Karpas-422 (cell line): ENCODE measurements around the gene PNCK. TPM values are rescaled to one million over a fixed set of nuclear protein-coding genes. Genes with fewer than 3 reads are reported as not detected.
"Not testable (repeated sequence)": the region's sequence is repeated elsewhere in the genome, so short reads cannot be mapped to it uniquely, and the experiment has no call there.

Source experiments
- DNase-seq: peaks from one replicate; pipeline ENCODE4 v3.0.0-alpha.2; 2015
- H2AFZ ChIP-seq: fragments of 200-600 bp; sonication (generic); 2 replicates; pipeline ENCODE4 v1.6.1; 2014; ENCODE audit warnings: antibody characterized with exemption, low read length, mixed read lengths
- H3K27ac ChIP-seq: fragments of 200-600 bp; sonication (generic); 2 replicates; pipeline ENCODE4 v1.5.1; 2014; ENCODE audit warnings: mild to moderate bottlenecking, low read length, moderate library complexity
- H3K27me3 ChIP-seq: fragments of 200-600 bp; sonication (generic); 2 replicates; pipeline ENCODE4 v1.6.1; 2014; ENCODE audit warnings: low read length, mixed read lengths
- H3K36me3 ChIP-seq: fragments of 200-600 bp; sonication (generic); 2 replicates; pipeline ENCODE4 v1.6.1; 2014; ENCODE audit warnings: low read length, mixed read lengths; ENCODE audit not compliant: insufficient read depth
- H3K4me1 ChIP-seq: fragments of 200-600 bp; sonication (generic); 2 replicates; pipeline ENCODE4 v1.6.1; 2014; ENCODE audit warnings: mild to moderate bottlenecking, low read length, mixed read lengths
- H3K4me2 ChIP-seq: fragments of 200-600 bp; sonication (generic); 2 replicates; pipeline ENCODE4 v1.6.1; 2014; ENCODE audit warnings: low read length, low read depth, mild to moderate bottlenecking; ENCODE audit not compliant: poor library complexity, severe bottlenecking
- H3K4me3 ChIP-seq: fragments of 200-600 bp; sonication (generic); 2 replicates; pipeline ENCODE4 v1.5.1; 2014; ENCODE audit warnings: mild to moderate bottlenecking, antibody characterized with exemption, low read length, mixed read lengths
- H3K79me2 ChIP-seq: fragments of 200-600 bp; sonication (generic); 2 replicates; pipeline ENCODE4 v1.6.1; 2014; ENCODE audit warnings: mild to moderate bottlenecking, low read length, mixed read lengths
- H3K9ac ChIP-seq: fragments of 200-600 bp; sonication (generic); 2 replicates; pipeline ENCODE4 v1.6.0; 2014; ENCODE audit warnings: low read length
- H3K9me2 ChIP-seq: fragments of 200-600 bp; sonication (generic), shearing (Covaris generic); replicated peaks from 2 replicates; pipeline ENCODE4 v1.6.0; 2014; ENCODE audit warnings: mild to moderate bottlenecking, low read length, moderate library complexity; ENCODE audit not compliant: insufficient read depth
- H3K9me3 ChIP-seq: fragments of 300-700, 200-600 bp; sonication (generic); 2 replicates; pipeline ENCODE4 v1.6.1; 2014; ENCODE audit warnings: low read length, mixed read lengths
- H4K20me1 ChIP-seq: fragments of 200-600 bp; sonication (generic); 2 replicates; pipeline ENCODE4 v1.6.1; 2014; ENCODE audit warnings: mild to moderate bottlenecking, antibody characterized with exemption, low read length, low read depth; ENCODE audit not compliant: insufficient read depth
- total RNA-seq: library from RNA; depleted of rRNA; stranded (reverse); fragments of >200 nt; shearing (Covaris generic); gene quantifications from 2 replicates; pipeline ENCODE4 v1.2.3, GENCODE V29; 2014; ENCODE audit warnings: low replicate concordance

PNCK gene
- total RNA-seq, 1 experiment from 2014 or later: not detected

DNA sequence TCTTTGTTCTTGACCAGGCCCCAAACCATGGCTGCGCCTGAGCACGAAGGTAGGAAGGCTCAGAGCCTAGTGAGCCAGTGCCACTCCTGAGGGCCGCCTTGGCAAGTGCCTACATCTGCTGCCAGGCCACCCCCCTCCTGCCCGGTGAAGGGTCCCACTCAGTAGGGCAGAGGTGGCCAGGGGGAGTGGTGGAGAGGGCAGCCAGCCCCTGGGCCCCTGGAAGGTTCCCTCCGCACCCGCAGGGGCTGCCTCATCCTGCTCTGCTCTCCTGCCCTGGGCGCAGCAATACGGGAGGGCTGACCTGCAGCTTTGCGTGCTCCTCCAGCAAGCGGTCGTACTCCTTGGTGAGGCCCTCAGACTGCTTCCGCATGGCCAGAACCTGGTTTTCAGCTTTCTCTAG is 28.1 kb upstream of the PNCK start:
- H3K79me2 ChIP-seq: no peaks in the 10 kb centered on the region
- no peak for DNase-seq
- H3K4me1 ChIP-seq: no peaks in the 10 kb centered on the region

GRCh38 chrX:153700967-153701366 is 27.4 kb upstream of the PNCK start:
- H3K9ac ChIP-seq: no peak overlapping the region
- H3K27ac ChIP-seq: no peak overlapping the region
- H3K9me2 ChIP-seq: no peaks in the 10 kb centered on the region
- H4K20me1 ChIP-seq: no peaks in the 10 kb centered on the region
- no peaks in the 10 kb centered on the region for H3K36me3 ChIP-seq
- no peak for DNase-seq
- H3K4me3 ChIP-seq: no peak overlapping the region
- H3K4me2 ChIP-seq: no peak overlapping the region
- no peak overlapping the region for H2AFZ ChIP-seq
- H3K9me3 ChIP-seq: no peaks in the 10 kb centered on the region
- H3K4me1 ChIP-seq: no peaks in the 10 kb centered on the region
- H3K27me3 ChIP-seq: no peaks in the 10 kb centered on the region
- no peaks in the 10 kb centered on the region for H3K79me2 ChIP-seq

More for the DNA sequence above, 28.1 kb upstream of the PNCK start:
- Histone ChIP-seq H3K9me2 (no peaks in the 10 kb centered on the region), H3K27me3 (no peaks in the 10 kb centered on the region), H4K20me1 (no peaks in the 10 kb centered on the region), H3K36me3 (no peaks in the 10 kb centered on the region), H3K4me3 (no peak overlapping the region), H3K9me3 (no peaks in the 10 kb centered on the region), H3K9ac (no peak overlapping the region), H3K4me2 (no peak overlapping the region), H2AFZ (no peak overlapping the region), H3K27ac (no peak overlapping the region)

DNA sequence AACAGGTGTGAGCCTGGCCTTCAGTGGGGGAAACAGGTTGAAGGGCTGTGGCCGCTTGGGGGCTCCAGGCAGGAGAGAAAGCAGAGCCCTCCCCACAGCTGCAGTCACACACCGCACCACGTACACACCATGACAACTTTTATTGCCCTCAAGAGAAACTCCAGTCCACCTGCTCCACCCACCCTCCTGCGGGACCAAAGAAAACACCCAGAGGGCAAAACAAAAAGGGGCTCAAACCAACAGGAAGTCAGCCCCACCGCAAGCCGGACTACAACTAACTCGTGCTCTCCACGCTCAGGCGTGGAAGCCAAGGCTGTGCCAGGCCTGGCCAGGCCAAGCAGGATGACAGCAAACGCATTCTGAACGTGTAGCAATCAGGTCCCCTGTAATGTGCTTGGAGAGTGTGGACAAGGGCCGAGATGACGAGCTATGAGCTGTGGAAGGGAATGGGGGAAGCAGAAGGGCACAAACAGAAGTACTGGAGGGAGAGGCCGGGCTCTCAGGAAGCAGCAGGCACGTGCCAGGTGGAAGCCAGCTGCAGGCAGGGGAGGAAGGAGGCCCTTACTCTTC is 26.8 kb upstream of the PNCK start:
- no peaks in the 10 kb centered on the region for H3K9me2 ChIP-seq
- no peak overlapping the region for H2AFZ ChIP-seq
- H3K4me2 ChIP-seq: no peak overlapping the region
- H3K4me3 ChIP-seq: no peak overlapping the region
- H3K9me3 ChIP-seq: no peaks in the 10 kb centered on the region
- no peak for DNase-seq
- H3K27ac ChIP-seq: no peak overlapping the region
- H3K9ac ChIP-seq: no peak overlapping the region
- H3K27me3 ChIP-seq: no peaks in the 10 kb centered on the region
- no peaks in the 10 kb centered on the region for H3K79me2 ChIP-seq
- no peaks in the 10 kb centered on the region for H4K20me1 ChIP-seq
- no peaks in the 10 kb centered on the region for H3K4me1 ChIP-seq
- no peaks in the 10 kb centered on the region for H3K36me3 ChIP-seq

DNA sequence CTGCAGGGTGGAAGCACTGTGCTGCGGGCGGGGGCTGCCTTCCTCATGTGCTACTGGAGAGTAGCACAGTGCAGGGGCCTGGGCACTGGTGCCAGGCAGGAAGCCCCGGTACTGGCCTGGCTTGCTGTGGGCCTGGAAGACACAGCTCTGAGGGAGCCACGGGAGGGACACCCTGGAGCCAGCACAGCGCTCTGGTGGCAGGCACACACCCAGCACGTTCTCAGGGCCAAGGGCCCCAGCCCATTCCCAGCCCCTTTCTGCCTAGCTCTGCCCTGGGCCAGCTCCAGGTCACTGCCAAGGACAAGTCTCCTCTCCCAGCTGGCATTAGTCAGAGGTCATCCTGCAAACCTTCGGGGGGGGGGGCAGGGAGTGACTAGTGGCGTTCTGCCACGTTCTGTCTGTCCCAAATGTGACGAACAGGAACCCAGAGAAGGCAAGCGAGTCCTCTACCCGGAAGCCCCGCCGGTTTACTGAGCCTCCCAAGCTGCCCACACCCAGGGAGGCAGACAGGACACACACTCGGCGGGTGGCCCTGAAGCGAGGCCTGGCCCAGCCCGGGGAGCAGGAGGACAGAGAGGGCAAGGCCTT is 26.3 kb upstream of the PNCK start:
- not testable (repeated sequence) for H3K36me3 ChIP-seq, H3K79me2 ChIP-seq, H3K4me1 ChIP-seq, H3K4me2 ChIP-seq, H3K4me3 ChIP-seq, H3K9ac ChIP-seq, DNase-seq, H3K9me2 ChIP-seq, H3K9me3 ChIP-seq, H4K20me1 ChIP-seq, H2AFZ ChIP-seq, H3K27me3 ChIP-seq, H3K27ac ChIP-seq

- H3K4me3 ChIP-seq, H3K27ac ChIP-seq, H3K9ac ChIP-seq, H3K27me3 ChIP-seq, DNase-seq, H3K4me1 ChIP-seq, H4K20me1 ChIP-seq, H3K9me3 ChIP-seq, H3K79me2 ChIP-seq, H2AFZ ChIP-seq, H3K4me2 ChIP-seq, H3K9me2 ChIP-seq, H3K36me3 ChIP-seq: not testable (repeated sequence)
These were observed 25.7 kb upstream of the PNCK start for GRCh38 chrX:153699210-153699783.

DNA sequence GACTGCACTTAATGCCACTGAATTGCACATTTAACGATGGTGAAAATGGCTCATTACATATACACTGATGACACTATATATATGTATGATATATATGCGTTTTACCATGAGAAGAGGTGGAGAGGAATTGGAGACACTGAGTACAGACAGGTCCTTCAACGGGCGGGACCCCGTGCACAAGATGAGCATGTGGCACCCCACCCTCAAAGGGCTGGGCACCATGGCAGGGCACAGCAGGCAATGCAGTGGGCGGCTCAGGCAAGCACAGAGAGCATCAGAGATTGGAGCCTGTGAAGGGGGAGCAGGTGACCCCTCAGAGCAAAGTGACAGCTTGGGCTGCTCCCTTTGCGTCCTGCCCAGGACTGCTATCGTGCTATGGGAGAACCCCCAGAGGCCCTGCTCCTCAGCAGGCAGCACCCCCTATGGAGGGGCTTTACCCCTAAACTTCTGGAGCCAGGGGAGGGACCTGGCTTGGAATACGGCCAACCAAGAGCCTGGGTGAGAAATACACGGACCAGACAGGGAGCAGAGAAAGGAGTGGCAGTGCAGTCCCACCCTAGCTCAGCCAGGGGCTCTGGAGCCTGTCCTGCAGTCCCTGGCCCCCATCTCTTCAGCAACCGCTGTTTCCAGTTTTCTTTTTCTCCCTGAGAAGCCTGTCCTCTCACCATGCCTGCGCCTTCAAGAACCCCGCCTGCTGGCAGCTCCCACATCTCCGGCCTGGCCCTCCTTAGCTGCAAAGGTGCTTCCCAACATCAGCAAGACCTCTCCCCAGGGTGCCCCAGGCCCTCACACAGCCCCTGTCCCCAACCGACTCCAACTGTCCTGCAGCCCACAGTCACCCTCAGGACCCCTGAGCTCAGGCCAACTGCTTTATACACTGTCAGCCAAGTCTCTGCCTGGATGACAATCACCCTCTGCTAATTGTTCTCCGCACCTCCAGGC is 24.6 kb upstream of the PNCK start:
- Histone ChIP-seq H3K9ac (no peak overlapping the region), H4K20me1 (no peaks in the 10 kb centered on the region), H3K4me2 (no peak overlapping the region), H3K27ac (no peak overlapping the region), H3K79me2 (no peaks in the 10 kb centered on the region), H3K4me3 (no peak overlapping the region), H2AFZ (no peak overlapping the region), H3K9me2 (no peaks in the 10 kb centered on the region), H3K27me3 (no peaks in the 10 kb centered on the region), H3K4me1 (no peaks in the 10 kb centered on the region), H3K9me3 (no peaks in the 10 kb centered on the region), H3K36me3 (no peaks in the 10 kb centered on the region)
- no peak for DNase-seq

- H3K4me1 ChIP-seq, H3K27me3 ChIP-seq, H3K4me2 ChIP-seq, H3K79me2 ChIP-seq, H4K20me1 ChIP-seq, H3K4me3 ChIP-seq, H3K9me3 ChIP-seq, H3K36me3 ChIP-seq, DNase-seq, H2AFZ ChIP-seq, H3K27ac ChIP-seq, H3K9me2 ChIP-seq, H3K9ac ChIP-seq: not testable (repeated sequence)
These were observed 23.5 kb upstream of the PNCK start for GRCh38 chrX:153696986-153697722.

DNA sequence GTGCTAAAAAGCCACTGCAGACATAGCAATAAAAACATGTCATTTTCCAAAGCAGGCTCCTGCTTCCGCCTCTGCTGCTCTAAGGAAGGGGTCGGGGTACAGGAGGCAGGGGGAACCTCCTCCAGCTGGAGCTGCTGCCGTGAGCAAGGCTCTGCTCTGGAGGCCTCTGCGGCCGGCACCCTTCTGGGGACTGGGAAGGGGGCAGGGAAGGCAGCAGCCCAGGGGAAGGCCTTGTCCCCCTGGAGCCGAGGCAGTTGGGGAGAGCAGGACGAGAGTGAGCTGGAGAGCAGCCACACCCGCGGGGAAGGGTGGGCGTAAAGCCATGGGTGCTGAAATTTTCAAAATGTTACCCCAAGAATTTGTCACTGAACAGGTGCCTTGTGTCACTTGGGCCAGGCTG is 22.9 kb upstream of the PNCK start:
- H2AFZ ChIP-seq, H3K27me3 ChIP-seq, H4K20me1 ChIP-seq, H3K4me2 ChIP-seq, H3K9me2 ChIP-seq, H3K4me3 ChIP-seq, DNase-seq, H3K79me2 ChIP-seq, H3K4me1 ChIP-seq, H3K9me3 ChIP-seq, H3K9ac ChIP-seq, H3K36me3 ChIP-seq, H3K27ac ChIP-seq: not testable (repeated sequence)
